ENCODE results near the gene RABGAP1L. TPM values are rescaled to one million over a fixed set of nuclear protein-coding genes. Genes with fewer than 3 reads are reported as not detected.
A peak's percentile ranks its signal among the peaks of the same experiment; 100 is the strongest.

RABGAP1L gene
- total and polyA plus RNA-seq, 2 donors from 2014 or later, result 16.2 to 48.5 TPM

- H3K36me3 ChIP-seq (ENCODE audit: control insufficient read depth in 2 of 3, insufficient read depth in 3 of 3, low read length in 3 of 3), result no peaks in the 10 kb centered on the region
- TF ChIP-seq, protein P1, sequence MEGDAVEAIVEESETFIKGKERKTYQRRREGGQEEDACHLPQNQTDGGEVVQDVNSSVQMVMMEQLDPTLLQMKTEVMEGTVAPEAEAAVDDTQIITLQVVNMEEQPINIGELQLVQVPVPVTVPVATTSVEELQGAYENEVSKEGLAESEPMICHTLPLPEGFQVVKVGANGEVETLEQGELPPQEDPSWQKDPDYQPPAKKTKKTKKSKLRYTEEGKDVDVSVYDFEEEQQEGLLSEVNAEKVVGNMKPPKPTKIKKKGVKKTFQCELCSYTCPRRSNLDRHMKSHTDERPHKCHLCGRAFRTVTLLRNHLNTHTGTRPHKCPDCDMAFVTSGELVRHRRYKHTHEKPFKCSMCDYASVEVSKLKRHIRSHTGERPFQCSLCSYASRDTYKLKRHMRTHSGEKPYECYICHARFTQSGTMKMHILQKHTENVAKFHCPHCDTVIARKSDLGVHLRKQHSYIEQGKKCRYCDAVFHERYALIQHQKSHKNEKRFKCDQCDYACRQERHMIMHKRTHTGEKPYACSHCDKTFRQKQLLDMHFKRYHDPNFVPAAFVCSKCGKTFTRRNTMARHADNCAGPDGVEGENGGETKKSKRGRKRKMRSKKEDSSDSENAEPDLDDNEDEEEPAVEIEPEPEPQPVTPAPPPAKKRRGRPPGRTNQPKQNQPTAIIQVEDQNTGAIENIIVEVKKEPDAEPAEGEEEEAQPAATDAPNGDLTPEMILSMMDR (IDR thresholded peaks at IDR 0.05; ENCODE audit: borderline replicate concordance, extremely low read depth, insufficient read depth), result no peak
- H3K4me3 ChIP-seq (ENCODE audit: low read length in 3 of 3), result no peak overlapping the region
- FAIRE-seq (no peak), DNase-seq (peak in 1 of 5 donors; percentile 12)
- H3K27me3 ChIP-seq (ENCODE audit: control insufficient read depth, insufficient read depth, low read length), result no peaks in the 10 kb centered on the region
- H3K9ac ChIP-seq (ENCODE audit: low read length in 3 of 3), result no peak overlapping the region
- no peaks in the 10 kb centered on the region for H3K9me3 ChIP-seq (ENCODE audit: control insufficient read depth in 2 of 3, insufficient read depth in 1 of 3, low read length in 3 of 3)
- H3K4me1 ChIP-seq (ENCODE audit: control insufficient read depth in 2 of 3, insufficient read depth in 2 of 3, low read depth in 1 of 3, low read length in 3 of 3), result no peaks in the 10 kb centered on the region
- intact Hi-C loops (cut with DNase I), result no loop called here
- H3K27ac ChIP-seq (ENCODE audit: low read depth in 2 of 2, low read length in 2 of 2), result no peak overlapping the region
Observed at GRCh38 chr1:174713796-174714195, 554.5 kb downstream of the RABGAP1L start.

GRCh38 chr1:174719194-174719593 lies 559.9 kb downstream of the RABGAP1L start:
- Histone ChIP-seq H3K27me3 (ENCODE audit: control insufficient read depth, insufficient read depth, low read length) (no peaks in the 10 kb centered on the region), H3K9ac (ENCODE audit: low read length in 3 of 3) (no peak overlapping the region), H3K9me3 (ENCODE audit: control insufficient read depth in 2 of 3, insufficient read depth in 1 of 3, low read length in 3 of 3) (no peaks in the 10 kb centered on the region), H3K4me3 (ENCODE audit: low read length in 3 of 3) (no peak overlapping the region), H3K4me1 (ENCODE audit: control insufficient read depth in 2 of 3, insufficient read depth in 2 of 3, low read depth in 1 of 3, low read length in 3 of 3) (no peaks in the 10 kb centered on the region), H3K27ac (ENCODE audit: low read depth in 2 of 2, low read length in 2 of 2) (no peak overlapping the region), H3K36me3 (ENCODE audit: control insufficient read depth in 2 of 3, insufficient read depth in 3 of 3, low read length in 3 of 3) (no peaks in the 10 kb centered on the region)
- TF ChIP-seq, protein P1 (IDR thresholded peaks at IDR 0.05; ENCODE audit: borderline replicate concordance, extremely low read depth, insufficient read depth), result no peak
- DNase-seq (no peak), FAIRE-seq (no peak)
- intact Hi-C loops (cut with DNase I), result no loop called here

- no peak for DNase-seq
- no peak overlapping the region for H3K27ac ChIP-seq (ENCODE audit: low read depth in 2 of 2, low read length in 2 of 2)
- no peaks in the 10 kb centered on the region for H3K36me3 ChIP-seq (ENCODE audit: control insufficient read depth in 2 of 3, insufficient read depth in 3 of 3, low read length in 3 of 3)
- intact Hi-C loops (cut with DNase I), result no loop called here
- no peaks in the 10 kb centered on the region for H3K27me3 ChIP-seq (ENCODE audit: control insufficient read depth, insufficient read depth, low read length)
- FAIRE-seq, result no peak
- no peak overlapping the region for H3K9ac ChIP-seq (ENCODE audit: low read length in 3 of 3)
- no peak overlapping the region for H3K4me3 ChIP-seq (ENCODE audit: low read length in 3 of 3)
- H3K4me1 ChIP-seq (ENCODE audit: control insufficient read depth in 2 of 3, insufficient read depth in 2 of 3, low read depth in 1 of 3, low read length in 3 of 3), result no peaks in the 10 kb centered on the region
- TF ChIP-seq, protein P1 (IDR thresholded peaks at IDR 0.05; ENCODE audit: borderline replicate concordance, extremely low read depth, insufficient read depth), result no peak
- no peaks in the 10 kb centered on the region for H3K9me3 ChIP-seq (ENCODE audit: control insufficient read depth in 2 of 3, insufficient read depth in 1 of 3, low read length in 3 of 3)
Observed at GRCh38 chr1:174720618-174721017, 561.3 kb downstream of the RABGAP1L start.

GRCh38 chr1:174721246-174721645 lies 561.9 kb downstream of the RABGAP1L start:
- DNase-seq (no peak), FAIRE-seq (no peak)

More at GRCh38 chr1:174721246-174721645, 561.9 kb downstream of the RABGAP1L start:
- no peaks in the 10 kb centered on the region for H3K36me3 ChIP-seq (ENCODE audit: control insufficient read depth in 2 of 3, insufficient read depth in 3 of 3, low read length in 3 of 3)
- no peak overlapping the region for H3K9ac ChIP-seq (ENCODE audit: low read length in 3 of 3)
- intact Hi-C loops (cut with DNase I), result no loop called here
- TF ChIP-seq, protein P1 (IDR thresholded peaks at IDR 0.05; ENCODE audit: borderline replicate concordance, extremely low read depth, insufficient read depth), result no peak
- no peak overlapping the region for H3K27ac ChIP-seq (ENCODE audit: low read depth in 2 of 2, low read length in 2 of 2)
- H3K27me3 ChIP-seq (ENCODE audit: control insufficient read depth, insufficient read depth, low read length), result no peaks in the 10 kb centered on the region
- no peak overlapping the region for H3K4me3 ChIP-seq (ENCODE audit: low read length in 3 of 3)
- no peaks in the 10 kb centered on the region for H3K9me3 ChIP-seq (ENCODE audit: control insufficient read depth in 2 of 3, insufficient read depth in 1 of 3, low read length in 3 of 3)
- no peaks in the 10 kb centered on the region for H3K4me1 ChIP-seq (ENCODE audit: control insufficient read depth in 2 of 3, insufficient read depth in 2 of 3, low read depth in 1 of 3, low read length in 3 of 3)
